DOHH2 (cell line): ENCODE results near the gene BTF3.

Source experiments
- H3F3A ChIP-seq: fragments of 200-600 bp; sonication (generic), shearing (Covaris generic); 2 replicates; pipeline ENCODE4 v1.6.0; 2016; ENCODE audit warnings: antibody characterized with exemption, mild to moderate bottlenecking; ENCODE audit not compliant: control insufficient read depth, insufficient read depth
- H3K27ac ChIP-seq: fragments of 200-600 bp; sonication (generic); 2 replicates; pipeline ENCODE4 v1.5.1; 2014; ENCODE audit warnings: low read depth, mild to moderate bottlenecking, low read length, moderate library complexity
- H3K27me3 ChIP-seq: fragments of 200-600 bp; sonication (generic); 2 replicates; pipeline ENCODE4 v1.6.1; 2014; ENCODE audit warnings: mild to moderate bottlenecking, low read length, mixed read lengths; ENCODE audit not compliant: control insufficient read depth
- H3K36me3 ChIP-seq: fragments of 200-600 bp; sonication (generic); 2 replicates; pipeline ENCODE4 v1.6.1; 2014; ENCODE audit warnings: mild to moderate bottlenecking, low read length, moderate library complexity, mixed read lengths; ENCODE audit not compliant: control insufficient read depth
- H3K4me1 ChIP-seq: fragments of 200-600 bp; sonication (generic); 2 replicates; pipeline ENCODE4 v1.6.1; 2014; ENCODE audit warnings: mild to moderate bottlenecking, low read length, mixed read lengths; ENCODE audit not compliant: control insufficient read depth
- H3K4me2 ChIP-seq: fragments of 200-600 bp; sonication (generic); 2 replicates; pipeline ENCODE4 v1.6.0; 2014; ENCODE audit warnings: mild to moderate bottlenecking, low read length, moderate library complexity
- H3K4me3 ChIP-seq: fragments of 200-600 bp; sonication (generic); 2 replicates; pipeline ENCODE4 v1.5.1; 2014; ENCODE audit warnings: mild to moderate bottlenecking, low read length, mixed read lengths
- H3K79me2 ChIP-seq: fragments of 200-600 bp; sonication (generic); 2 replicates; pipeline ENCODE4 v1.6.1; 2014; ENCODE audit warnings: mild to moderate bottlenecking, low read length, mixed read lengths; ENCODE audit not compliant: control insufficient read depth
- H3K9me2 ChIP-seq: fragments of 200-600 bp; sonication (generic); replicated peaks from 2 replicates; pipeline ENCODE4 v1.6.1; 2014; ENCODE audit warnings: mild to moderate bottlenecking, low read length, mixed read lengths; ENCODE audit not compliant: control insufficient read depth
- H3K9me3 ChIP-seq: fragments of 200-600 bp; sonication (generic); 2 replicates; pipeline ENCODE4 v1.6.1; 2014; ENCODE audit warnings: antibody characterized with exemption, low read length, mixed read lengths; ENCODE audit not compliant: control insufficient read depth, insufficient read depth
- H4K20me1 ChIP-seq: fragments of 200-600 bp; sonication (generic); 2 replicates; pipeline ENCODE4 v1.6.0; 2014; ENCODE audit warnings: low read depth, mild to moderate bottlenecking, antibody characterized with exemption, low read length, moderate library complexity; ENCODE audit not compliant: control insufficient read depth, insufficient read depth
- CTCF ChIP-seq: fragments of 200-600 bp; sonication (generic); IDR thresholded peaks from one replicate; pipeline ENCODE4 v1.5.1; 2014; ENCODE audit warnings: antibody characterized with exemption, mild to moderate bottlenecking, low read depth, low read length; ENCODE audit not compliant: poor library complexity, severe bottlenecking
- EZH2phosphoT487 ChIP-seq: fragments of 200-600 bp; sonication (generic); IDR thresholded peaks from 2 replicates; pipeline ENCODE4 v1.6.1; 2017; ENCODE audit warnings: borderline replicate concordance, mild to moderate bottlenecking, antibody characterized with exemption, low read length, moderate library complexity, mixed read lengths

Gene BTF3

DNA sequence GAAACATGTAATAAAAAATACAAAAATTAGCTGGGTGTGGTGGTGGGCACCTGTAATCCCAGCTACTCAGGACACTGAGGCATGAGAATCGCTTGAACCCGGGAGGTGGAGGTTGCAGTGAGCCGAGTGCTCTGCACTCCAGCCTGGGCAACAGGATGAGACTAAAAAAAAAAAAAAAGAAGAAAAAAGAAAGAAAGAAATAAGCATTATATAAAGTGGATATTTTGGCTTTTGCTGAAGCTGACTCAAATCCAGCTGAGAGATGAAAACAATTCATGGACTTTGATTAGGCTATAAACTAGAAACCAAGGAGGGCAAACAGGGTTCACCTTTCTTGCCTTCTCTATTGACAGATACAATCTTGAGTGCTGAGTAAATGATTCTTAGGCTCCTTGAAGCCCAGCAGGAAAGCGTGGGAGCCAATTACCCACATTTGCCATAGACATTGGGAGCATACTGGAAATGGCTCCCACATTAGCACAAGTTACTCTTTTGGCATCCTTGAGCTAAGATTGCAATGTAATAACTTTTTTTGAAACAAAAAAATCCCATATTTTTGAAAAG, 2.4 kb upstream of the BTF3 start:
- no peak overlapping the region for H3K4me2 ChIP-seq
- peaks cover 37% of the 10 kb centered on the region for H3K79me2 ChIP-seq
- no peaks in the 10 kb centered on the region for H3K9me2 ChIP-seq
- no peak overlapping the region for H3K27ac ChIP-seq
- H3K36me3 ChIP-seq: peaks cover 26% of the 10 kb centered on the region
- H3K27me3 ChIP-seq: no peaks in the 10 kb centered on the region
- peaks cover 15% of the 10 kb centered on the region; the same call in 1 of the 2 replicates for H4K20me1 ChIP-seq
- TF ChIP-seq EZH2phosphoT487 (no peak), CTCF (no peak)
- H3K4me3 ChIP-seq: no peak overlapping the region
- H3K9me3 ChIP-seq: no peaks in the 10 kb centered on the region
- H3F3A ChIP-seq: peaks cover 8% of the 10 kb centered on the region
- H3K4me1 ChIP-seq: peaks cover 23% of the 10 kb centered on the region

DNA sequence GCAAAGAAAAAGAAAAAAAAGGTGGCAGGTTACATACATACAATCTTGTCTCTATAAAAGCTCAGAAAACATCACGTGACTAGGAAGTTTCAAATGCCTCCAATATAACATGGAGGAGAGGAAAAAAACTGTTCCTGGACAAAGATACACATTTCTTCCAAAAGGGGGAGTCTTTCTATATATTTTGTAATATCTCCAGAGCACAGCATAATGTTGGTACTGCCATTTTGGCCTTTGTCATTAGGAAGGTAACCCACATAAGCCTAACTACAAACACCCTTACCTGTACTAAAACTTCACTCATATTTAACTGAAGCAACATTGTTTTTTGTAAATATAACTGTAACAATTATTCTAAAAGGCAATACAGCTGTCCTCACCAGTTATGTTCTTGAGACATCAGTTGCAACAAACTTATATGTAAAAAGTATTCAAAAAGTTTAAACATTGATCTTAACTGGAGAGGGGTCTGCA, 1.2 kb upstream of the BTF3 start:
- peak overlapping the region; percentile 99 for H3K4me3 ChIP-seq
- H4K20me1 ChIP-seq: peaks cover 23% of the 10 kb centered on the region
- no peaks in the 10 kb centered on the region for H3K27me3 ChIP-seq
- H3K27ac ChIP-seq: peak overlapping the region; percentile 66
- peaks cover 27% of the 10 kb centered on the region for H3K4me1 ChIP-seq
- H3F3A ChIP-seq: peaks cover 11% of the 10 kb centered on the region
- H3K9me2 ChIP-seq: no peaks in the 10 kb centered on the region
- H3K79me2 ChIP-seq: peaks cover 49% of the 10 kb centered on the region
- peak overlapping the region; percentile 80 for H3K4me2 ChIP-seq
- no peaks in the 10 kb centered on the region for H3K9me3 ChIP-seq
- TF ChIP-seq CTCF (peak; percentile 64), EZH2phosphoT487 (no peak)
- H3K36me3 ChIP-seq: peaks cover 37% of the 10 kb centered on the region

- H3K36me3 ChIP-seq: peaks cover 43% of the 10 kb centered on the region
- peak overlapping the region; percentile 99 for H3K4me3 ChIP-seq
- no peaks in the 10 kb centered on the region for H3K27me3 ChIP-seq
- H3K4me1 ChIP-seq: peaks cover 27% of the 10 kb centered on the region
- H3F3A ChIP-seq: peaks cover 11% of the 10 kb centered on the region
- TF ChIP-seq CTCF (no peak), EZH2phosphoT487 (no peak)
- H3K9me3 ChIP-seq: no peaks in the 10 kb centered on the region
- no peaks in the 10 kb centered on the region for H3K9me2 ChIP-seq
- peak overlapping the region; percentile 66 for H3K27ac ChIP-seq
- H3K4me2 ChIP-seq: peak overlapping the region; percentile 80
- H4K20me1 ChIP-seq: peaks cover 23% of the 10 kb centered on the region
- peaks cover 54% of the 10 kb centered on the region for H3K79me2 ChIP-seq
These were observed 665 bp upstream of the BTF3 start for GRCh38 chr5:73497497-73498056.
